ENCODE data around the gene KRT6C.

- TF ChIP-seq, protein P1, sequence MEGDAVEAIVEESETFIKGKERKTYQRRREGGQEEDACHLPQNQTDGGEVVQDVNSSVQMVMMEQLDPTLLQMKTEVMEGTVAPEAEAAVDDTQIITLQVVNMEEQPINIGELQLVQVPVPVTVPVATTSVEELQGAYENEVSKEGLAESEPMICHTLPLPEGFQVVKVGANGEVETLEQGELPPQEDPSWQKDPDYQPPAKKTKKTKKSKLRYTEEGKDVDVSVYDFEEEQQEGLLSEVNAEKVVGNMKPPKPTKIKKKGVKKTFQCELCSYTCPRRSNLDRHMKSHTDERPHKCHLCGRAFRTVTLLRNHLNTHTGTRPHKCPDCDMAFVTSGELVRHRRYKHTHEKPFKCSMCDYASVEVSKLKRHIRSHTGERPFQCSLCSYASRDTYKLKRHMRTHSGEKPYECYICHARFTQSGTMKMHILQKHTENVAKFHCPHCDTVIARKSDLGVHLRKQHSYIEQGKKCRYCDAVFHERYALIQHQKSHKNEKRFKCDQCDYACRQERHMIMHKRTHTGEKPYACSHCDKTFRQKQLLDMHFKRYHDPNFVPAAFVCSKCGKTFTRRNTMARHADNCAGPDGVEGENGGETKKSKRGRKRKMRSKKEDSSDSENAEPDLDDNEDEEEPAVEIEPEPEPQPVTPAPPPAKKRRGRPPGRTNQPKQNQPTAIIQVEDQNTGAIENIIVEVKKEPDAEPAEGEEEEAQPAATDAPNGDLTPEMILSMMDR (IDR thresholded peaks at IDR 0.05), result no peak
- no peak for TF ChIP-seq POLR2A (IDR thresholded peaks at IDR 0.05)
These were observed 34.2 kb downstream of the KRT6C start for GRCh38 chr12:52439420-52439819.

Data from esophagus squamous epithelium (tissue), 4 donors.